ENCODE data around the gene ASPG. TPM values are rescaled to one million over a fixed set of nuclear protein-coding genes. Genes with fewer than 3 reads are reported as not detected.
A peak's percentile ranks its signal among the peaks of the same experiment; 100 is the strongest.

Gene ASPG
- polyA plus RNA-seq, 1 donor from 2014 or later = not detected

GRCh38 chr14:104112609-104113571 lies 27.4 kb downstream of the ASPG start:
- H3K4me3 Mint-ChIP-seq = no peak overlapping the region
- H3K27me3 Mint-ChIP-seq = peaks cover 12% of the 10 kb centered on the region
- H3K9me3 Mint-ChIP-seq = no peaks in the 10 kb centered on the region
- H3K36me3 Mint-ChIP-seq = no peaks in the 10 kb centered on the region
- H3K4me1 Mint-ChIP-seq = no peaks in the 10 kb centered on the region
- no peak overlapping the region for H3K27ac Mint-ChIP-seq

GRCh38 chr14:104113631-104114420 lies 28.3 kb downstream of the ASPG start:
- Mint-ChIP-seq H3K27ac (no peak overlapping the region), H3K36me3 (no peaks in the 10 kb centered on the region), H3K27me3 (peaks cover 19% of the 10 kb centered on the region), H3K4me1 (no peaks in the 10 kb centered on the region), H3K9me3 (no peaks in the 10 kb centered on the region), H3K4me3 (no peak overlapping the region)

- Mint-ChIP-seq H3K36me3 (no peaks in the 10 kb centered on the region), H3K4me1 (no peaks in the 10 kb centered on the region), H3K4me3 (no peak overlapping the region), H3K27ac (no peak overlapping the region), H3K9me3 (no peaks in the 10 kb centered on the region), H3K27me3 (peaks cover 23% of the 10 kb centered on the region)
Observed at GRCh38 chr14:104114421-104115130, 29.1 kb downstream of the ASPG start.

- H3K4me1 Mint-ChIP-seq = no peaks in the 10 kb centered on the region
- no peak overlapping the region for H3K27ac Mint-ChIP-seq
- peak overlapping the region in 3 of 4 donors; percentile 38 to 68 (median 51) for H3K4me3 Mint-ChIP-seq
- H3K9me3 Mint-ChIP-seq = no peaks in the 10 kb centered on the region
- H3K36me3 Mint-ChIP-seq = no peaks in the 10 kb centered on the region
- H3K27me3 Mint-ChIP-seq = peaks cover 27% of the 10 kb centered on the region
Observed at GRCh38 chr14:104115131-104115600, 29.7 kb downstream of the ASPG start.

GRCh38 chr14:104115691-104116287 lies 30.3 kb downstream of the ASPG start:
- Mint-ChIP-seq H3K4me1 (no peaks in the 10 kb centered on the region), H3K27ac (no peak overlapping the region), H3K27me3 (peaks cover 29% of the 10 kb centered on the region)

GRCh38 chr14:104116288-104116755 lies 30.8 kb downstream of the ASPG start:
- H3K9me3 Mint-ChIP-seq = no peaks in the 10 kb centered on the region
- no peaks in the 10 kb centered on the region for H3K36me3 Mint-ChIP-seq
- H3K27ac Mint-ChIP-seq = no peak overlapping the region
- peaks cover 29% of the 10 kb centered on the region for H3K27me3 Mint-ChIP-seq
- peak overlapping the region in 1 of 4 donors; percentile 51 for H3K4me3 Mint-ChIP-seq
- H3K4me1 Mint-ChIP-seq = no peaks in the 10 kb centered on the region

More at GRCh38 chr14:104115691-104116287, 30.3 kb downstream of the ASPG start:
- no peaks in the 10 kb centered on the region for H3K9me3 Mint-ChIP-seq
- H3K36me3 Mint-ChIP-seq = no peaks in the 10 kb centered on the region
- H3K4me3 Mint-ChIP-seq = peak overlapping the region in 2 of 4 donors; percentile 38 to 68

GRCh38 chr14:104116756-104117340 lies 31.3 kb downstream of the ASPG start:
- H3K4me3 Mint-ChIP-seq = peak overlapping the region in 1 of 4 donors; percentile 60
- no peaks in the 10 kb centered on the region for H3K36me3 Mint-ChIP-seq
- H3K4me1 Mint-ChIP-seq = no peaks in the 10 kb centered on the region
- no peak overlapping the region for H3K27ac Mint-ChIP-seq
- no peaks in the 10 kb centered on the region for H3K9me3 Mint-ChIP-seq
- H3K27me3 Mint-ChIP-seq = peaks cover 29% of the 10 kb centered on the region

GRCh38 chr14:104117341-104118005 lies 32.0 kb downstream of the ASPG start:
- Mint-ChIP-seq H3K4me3 (peak overlapping the region in 2 of 4 donors; percentile 60 to 66), H3K4me1 (no peaks in the 10 kb centered on the region), H3K9me3 (no peaks in the 10 kb centered on the region), H3K27ac (no peak overlapping the region), H3K36me3 (no peaks in the 10 kb centered on the region), H3K27me3 (peaks cover 29% of the 10 kb centered on the region)

GRCh38 chr14:104118006-104118844 lies 32.7 kb downstream of the ASPG start:
- Mint-ChIP-seq H3K27ac (no peak overlapping the region), H3K36me3 (no peaks in the 10 kb centered on the region), H3K4me3 (no peak overlapping the region), H3K27me3 (peaks cover 29% of the 10 kb centered on the region), H3K4me1 (no peaks in the 10 kb centered on the region), H3K9me3 (no peaks in the 10 kb centered on the region)

- Mint-ChIP-seq H3K4me3 (peak overlapping the region in 1 of 4 donors; percentile 60), H3K4me1 (no peaks in the 10 kb centered on the region), H3K27me3 (peaks cover 29% of the 10 kb centered on the region), H3K36me3 (no peaks in the 10 kb centered on the region), H3K27ac (no peak overlapping the region), H3K9me3 (peaks cover 3 to 6% (median 3%) of the 10 kb centered on the region in 3 donors)
Observed at GRCh38 chr14:104119119-104119487, 33.6 kb downstream of the ASPG start.

- peaks cover 29% of the 10 kb centered on the region for H3K27me3 Mint-ChIP-seq
- H3K4me1 Mint-ChIP-seq = no peaks in the 10 kb centered on the region
- H3K9me3 Mint-ChIP-seq = peaks cover 3 to 8% (median 3%) of the 10 kb centered on the region in 3 donors
- no peaks in the 10 kb centered on the region for H3K36me3 Mint-ChIP-seq
- no peak overlapping the region for H3K27ac Mint-ChIP-seq
- peak overlapping the region in 1 of 4 donors; percentile 18 for H3K4me3 Mint-ChIP-seq
Observed at GRCh38 chr14:104119488-104120251, 34.2 kb downstream of the ASPG start.

GRCh38 chr14:104120281-104120741 lies 34.8 kb downstream of the ASPG start:
- H3K4me3 Mint-ChIP-seq = peak overlapping the region in 1 of 4 donors; percentile 18
- no peaks in the 10 kb centered on the region for H3K36me3 Mint-ChIP-seq
- H3K27me3 Mint-ChIP-seq = peaks cover 28% of the 10 kb centered on the region
- H3K27ac Mint-ChIP-seq = peak overlapping the region in 1 of 3 donors; percentile 57
- H3K9me3 Mint-ChIP-seq = peaks cover 6 to 13% (median 7%) of the 10 kb centered on the region in 3 donors
- no peaks in the 10 kb centered on the region for H3K4me1 Mint-ChIP-seq
